ENCODE measurements around the gene PALMD. TPM values are rescaled to one million over a fixed set of nuclear protein-coding genes. Genes with fewer than 3 reads are reported as not detected.

Gene PALMD
- polyA plus RNA-seq, 2 of the 4 experiments (the other 2 are of a cell fraction), result 0.92 to 3.1 TPM

GRCh38 chr1:99700020-99700419, 54.1 kb downstream of the PALMD start (continued):
- TF ChIP-seq BCL3 (IDR thresholded peaks at IDR 0.05) (no peak), RNF2 (IDR thresholded peaks at IDR 0.05; ENCODE audit: borderline replicate concordance, low read depth) (no peak), SMC3 (IDR thresholded peaks at IDR 0.05) (no peak), JUNB (IDR thresholded peaks at IDR 0.05) (no peak), MAFK (IDR thresholded peaks at IDR 0.05; ENCODE audit: partially characterized antibody) (no peak)
- TF ChIP-seq, protein P1, sequence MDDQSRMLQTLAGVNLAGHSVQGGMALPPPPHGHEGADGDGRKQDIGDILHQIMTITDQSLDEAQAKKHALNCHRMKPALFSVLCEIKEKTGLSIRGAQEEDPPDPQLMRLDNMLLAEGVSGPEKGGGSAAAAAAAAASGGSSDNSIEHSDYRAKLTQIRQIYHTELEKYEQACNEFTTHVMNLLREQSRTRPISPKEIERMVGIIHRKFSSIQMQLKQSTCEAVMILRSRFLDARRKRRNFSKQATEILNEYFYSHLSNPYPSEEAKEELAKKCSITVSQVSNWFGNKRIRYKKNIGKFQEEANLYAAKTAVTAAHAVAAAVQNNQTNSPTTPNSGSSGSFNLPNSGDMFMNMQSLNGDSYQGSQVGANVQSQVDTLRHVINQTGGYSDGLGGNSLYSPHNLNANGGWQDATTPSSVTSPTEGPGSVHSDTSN (IDR thresholded peaks at IDR 0.05), result no peak

- Histone ChIP-seq H3K4me2 (no peak overlapping the region), H3K9me3 (0 out of 3 replicates have a peak, but pooled peaks cover 3% of the 10 kb centered on the region), H3K4me1 (no peaks in the 10 kb centered on the region), H3K27ac (no peak overlapping the region), H3K4me3 (no peak overlapping the region)
- FAIRE-seq (no peak), ATAC-seq (no peak), DNase-seq (ENCODE audit: low read depth in 1 of 2, low spot score in 1 of 2) (no peak)
- CTCF ChIA-PET, result no interaction called here
- POLR2A ChIA-PET, result no interaction called here
- TF ChIP-seq KDM5A (IDR thresholded peaks at IDR 0.05), result no peak
Measured at GRCh38 chr1:99702221-99702620, 56.3 kb downstream of the PALMD start.

DNA sequence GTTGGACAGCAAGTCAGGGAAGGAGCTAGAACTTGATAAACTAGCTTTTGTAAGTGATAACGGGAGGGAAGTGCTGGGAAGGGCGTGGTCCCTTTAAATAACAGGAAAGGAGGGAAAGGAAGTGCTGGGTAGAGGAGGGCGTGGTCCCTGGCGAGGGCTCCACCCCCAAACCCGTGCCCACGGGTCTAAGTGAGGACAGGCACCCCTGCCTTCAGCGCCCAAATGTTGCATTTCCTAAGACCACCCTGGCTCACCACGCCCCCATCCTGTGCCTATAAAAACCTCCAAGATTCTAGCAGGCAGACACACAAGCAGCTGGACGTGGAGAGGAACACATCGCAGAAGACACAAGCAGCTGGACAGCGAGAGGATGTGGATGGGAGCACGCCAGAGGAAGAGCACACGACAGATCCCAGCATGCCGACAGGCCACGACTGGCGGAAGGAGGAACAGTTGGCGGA, 58.5 kb downstream of the PALMD start:
- Histone ChIP-seq H3K27ac (no peak overlapping the region), H3K9me3 (0 out of 3 replicates have a peak, but pooled peaks cover 3% of the 10 kb centered on the region), H3K4me3 (no peak overlapping the region), H3K4me2 (no peak overlapping the region), H3K4me1 (no peaks in the 10 kb centered on the region)
- WGBS (ENCODE audit: missing lambda C conversion rate), result 68% methylated on average over 17 of the region's 17 CpGs
- ChIA-PET CTCF (interaction anchor here (0.6 to 1.2 kb wide), 2 partner anchors 13 to 1586 kb away, joined by 3 read pairs; no protein-coding TSS in a partner anchor), POLR2A (no interaction called here)
- FAIRE-seq (no peak), ATAC-seq (no peak), DNase-seq (ENCODE audit: low read depth in 1 of 2, low spot score in 1 of 2) (no peak)
- TF ChIP-seq FOSL2 (IDR thresholded peaks at IDR 0.05) (no peak), FOSL2 (CRISPR knock-in tag; IDR thresholded peaks at IDR 0.05) (no peak), HOXB5 (CRISPR knock-in tag; IDR thresholded peaks at IDR 0.05) (no peak), NR3C1 (IDR thresholded peaks at IDR 0.05) (no peak), HOXA7 (CRISPR knock-in tag; IDR thresholded peaks at IDR 0.05) (no peak), NPAS2 (CRISPR knock-in tag; IDR thresholded peaks at IDR 0.05; ENCODE audit: borderline replicate concordance) (no peak), MAFK (IDR thresholded peaks at IDR 0.05; ENCODE audit: partially characterized antibody) (no peak)
- TF ChIP-seq, protein P2, sequence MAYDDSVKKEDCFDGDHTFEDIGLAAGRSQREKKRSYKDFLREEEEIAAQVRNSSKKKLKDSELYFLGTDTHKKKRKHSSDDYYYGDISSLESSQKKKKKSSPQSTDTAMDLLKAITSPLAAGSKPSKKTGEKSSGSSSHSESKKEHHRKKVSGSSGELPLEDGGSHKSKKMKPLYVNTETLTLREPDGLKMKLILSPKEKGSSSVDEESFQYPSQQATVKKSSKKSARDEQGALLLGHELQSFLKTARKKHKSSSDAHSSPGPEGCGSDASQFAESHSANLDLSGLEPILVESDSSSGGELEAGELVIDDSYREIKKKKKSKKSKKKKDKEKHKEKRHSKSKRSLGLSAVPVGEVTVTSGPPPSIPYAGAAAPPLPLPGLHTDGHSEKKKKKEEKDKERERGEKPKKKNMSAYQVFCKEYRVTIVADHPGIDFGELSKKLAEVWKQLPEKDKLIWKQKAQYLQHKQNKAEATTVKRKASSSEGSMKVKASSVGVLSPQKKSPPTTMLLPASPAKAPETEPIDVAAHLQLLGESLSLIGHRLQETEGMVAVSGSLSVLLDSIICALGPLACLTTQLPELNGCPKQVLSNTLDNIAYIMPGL (CRISPR knock-in tag; IDR thresholded peaks at IDR 0.05; ENCODE audit: borderline replicate concordance), result no peak
- TF ChIP-seq, protein P1 (IDR thresholded peaks at IDR 0.05), result no peak
- TF ChIP-seq, protein P3, sequence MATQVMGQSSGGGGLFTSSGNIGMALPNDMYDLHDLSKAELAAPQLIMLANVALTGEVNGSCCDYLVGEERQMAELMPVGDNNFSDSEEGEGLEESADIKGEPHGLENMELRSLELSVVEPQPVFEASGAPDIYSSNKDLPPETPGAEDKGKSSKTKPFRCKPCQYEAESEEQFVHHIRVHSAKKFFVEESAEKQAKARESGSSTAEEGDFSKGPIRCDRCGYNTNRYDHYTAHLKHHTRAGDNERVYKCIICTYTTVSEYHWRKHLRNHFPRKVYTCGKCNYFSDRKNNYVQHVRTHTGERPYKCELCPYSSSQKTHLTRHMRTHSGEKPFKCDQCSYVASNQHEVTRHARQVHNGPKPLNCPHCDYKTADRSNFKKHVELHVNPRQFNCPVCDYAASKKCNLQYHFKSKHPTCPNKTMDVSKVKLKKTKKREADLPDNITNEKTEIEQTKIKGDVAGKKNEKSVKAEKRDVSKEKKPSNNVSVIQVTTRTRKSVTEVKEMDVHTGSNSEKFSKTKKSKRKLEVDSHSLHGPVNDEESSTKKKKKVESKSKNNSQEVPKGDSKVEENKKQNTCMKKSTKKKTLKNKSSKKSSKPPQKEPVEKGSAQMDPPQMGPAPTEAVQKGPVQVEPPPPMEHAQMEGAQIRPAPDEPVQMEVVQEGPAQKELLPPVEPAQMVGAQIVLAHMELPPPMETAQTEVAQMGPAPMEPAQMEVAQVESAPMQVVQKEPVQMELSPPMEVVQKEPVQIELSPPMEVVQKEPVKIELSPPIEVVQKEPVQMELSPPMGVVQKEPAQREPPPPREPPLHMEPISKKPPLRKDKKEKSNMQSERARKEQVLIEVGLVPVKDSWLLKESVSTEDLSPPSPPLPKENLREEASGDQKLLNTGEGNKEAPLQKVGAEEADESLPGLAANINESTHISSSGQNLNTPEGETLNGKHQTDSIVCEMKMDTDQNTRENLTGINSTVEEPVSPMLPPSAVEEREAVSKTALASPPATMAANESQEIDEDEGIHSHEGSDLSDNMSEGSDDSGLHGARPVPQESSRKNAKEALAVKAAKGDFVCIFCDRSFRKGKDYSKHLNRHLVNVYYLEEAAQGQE (IDR thresholded peaks at IDR 0.05), result no peak
- TF ChIP-seq, protein P4, sequence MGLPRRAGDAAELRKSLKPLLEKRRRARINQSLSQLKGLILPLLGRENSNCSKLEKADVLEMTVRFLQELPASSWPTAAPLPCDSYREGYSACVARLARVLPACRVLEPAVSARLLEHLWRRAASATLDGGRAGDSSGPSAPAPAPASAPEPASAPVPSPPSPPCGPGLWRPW (IDR thresholded peaks at IDR 0.05), result no peak

All from A549 (cell line).